UCSD-AML1 (cell line): ENCODE measurements around the gene CLEC14A.

Experiments used
- DNase-seq: peaks from one replicate; lab custom pipeline; 2025; ENCODE audit not compliant: unreplicated experiment; lab: John Stamatoyannopoulos, UW

CLEC14A gene

GRCh38 chr14:38255673-38256532 is at the start of gene CLEC14A:
TSS of gene CLEC14A (minus strand) at chr14:38256093. CDS start at chr14:38256022, 71 bp downstream.
- no peak for DNase-seq

DNA sequence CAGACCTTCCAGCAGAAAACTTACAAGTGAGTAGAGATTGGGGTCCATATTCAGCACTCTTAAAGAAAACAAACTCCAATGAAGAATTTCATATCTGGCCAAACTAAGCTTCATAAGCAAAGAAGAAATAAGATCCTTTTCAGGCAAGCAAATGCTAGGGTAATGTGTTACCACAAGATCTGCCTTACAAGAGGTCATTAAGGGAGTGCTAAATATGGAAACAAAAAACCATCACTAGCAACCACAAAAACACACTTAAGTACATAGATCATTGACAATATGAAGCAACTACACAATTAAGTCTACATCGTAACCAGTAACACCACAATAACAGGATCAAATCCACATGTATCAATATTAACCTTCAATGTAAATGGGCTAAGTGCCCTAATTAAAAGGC is 47.1 kb upstream of the CLEC14A start:
- DNase-seq, result no peak

DNA sequence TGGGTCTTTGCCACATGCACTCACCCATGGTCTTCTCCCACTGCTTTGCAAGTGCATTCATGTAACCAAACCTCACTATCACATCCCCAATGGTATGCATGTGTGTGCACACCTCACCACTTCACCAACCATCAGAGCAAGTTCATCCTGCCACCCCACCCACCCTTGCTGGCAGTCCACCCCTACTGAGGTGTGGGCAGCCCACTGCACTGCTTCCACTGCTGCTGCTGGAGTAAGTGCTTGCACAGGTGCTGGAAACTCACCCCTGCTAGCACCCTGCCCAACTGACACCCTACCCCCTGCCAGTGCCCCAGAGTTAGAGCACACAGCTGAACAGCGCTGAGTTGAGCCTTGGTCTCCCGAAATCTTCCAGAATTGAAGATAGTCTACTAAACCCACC is 46.1 kb upstream of the CLEC14A start:
- DNase-seq, result no peak

- DNase-seq, result no peak
These were observed 41.8 kb upstream of the CLEC14A start for GRCh38 chr14:38297681-38298080.

GRCh38 chr14:38291681-38292467 is 36.0 kb upstream of the CLEC14A start:
- DNase-seq, result no peak

DNA sequence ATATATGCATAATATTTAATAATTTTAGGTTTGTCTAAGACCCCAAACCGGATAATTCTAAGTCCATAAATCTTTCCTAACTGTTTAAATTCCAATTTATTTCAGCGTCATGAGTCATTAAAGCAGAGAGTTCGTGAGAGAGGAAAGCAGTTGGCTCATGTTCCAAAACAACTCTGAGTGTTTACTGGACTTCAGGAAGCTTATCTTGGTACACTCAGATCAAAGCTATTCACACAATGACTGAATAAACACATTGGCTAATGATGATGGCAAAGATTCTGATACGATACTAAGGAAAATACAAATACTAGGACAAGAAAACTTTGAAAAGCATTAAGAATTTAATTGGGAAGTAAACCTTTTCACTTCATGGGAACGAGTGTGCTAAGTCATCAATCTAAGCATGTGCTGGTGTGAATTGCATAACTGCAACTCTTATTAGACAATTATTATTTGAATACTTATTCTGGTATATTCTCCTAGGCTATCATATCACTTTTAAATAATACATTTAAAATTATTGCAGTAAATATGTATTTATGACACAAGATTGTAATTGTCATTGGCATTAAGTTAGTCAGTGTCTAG is 34.8 kb upstream of the CLEC14A start:
- no peak for DNase-seq

- no peak for DNase-seq
These were observed 30.6 kb upstream of the CLEC14A start for GRCh38 chr14:38286452-38286851.

- no peak for DNase-seq
These were observed 30.1 kb upstream of the CLEC14A start for GRCh38 chr14:38285962-38286361.

DNA sequence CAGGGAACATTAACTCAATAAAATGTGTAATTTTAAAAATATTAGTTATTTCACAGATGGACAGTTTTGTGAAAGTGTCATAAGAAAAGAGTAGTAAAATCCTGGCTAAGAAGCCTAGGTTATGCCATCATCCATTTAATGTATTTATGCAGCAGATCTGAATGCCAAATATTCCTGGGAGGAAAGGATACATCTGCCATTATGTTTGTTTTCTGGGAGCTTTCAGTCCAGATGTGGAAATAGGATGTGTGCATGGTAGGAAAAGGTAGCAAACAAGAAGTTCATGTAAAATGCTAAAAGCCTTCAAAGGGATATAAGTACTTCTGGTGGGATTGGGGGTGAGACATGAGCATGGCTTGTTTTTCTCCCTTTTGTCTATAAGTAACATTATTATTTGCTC is 27.0 kb upstream of the CLEC14A start:
- no peak for DNase-seq

DNA sequence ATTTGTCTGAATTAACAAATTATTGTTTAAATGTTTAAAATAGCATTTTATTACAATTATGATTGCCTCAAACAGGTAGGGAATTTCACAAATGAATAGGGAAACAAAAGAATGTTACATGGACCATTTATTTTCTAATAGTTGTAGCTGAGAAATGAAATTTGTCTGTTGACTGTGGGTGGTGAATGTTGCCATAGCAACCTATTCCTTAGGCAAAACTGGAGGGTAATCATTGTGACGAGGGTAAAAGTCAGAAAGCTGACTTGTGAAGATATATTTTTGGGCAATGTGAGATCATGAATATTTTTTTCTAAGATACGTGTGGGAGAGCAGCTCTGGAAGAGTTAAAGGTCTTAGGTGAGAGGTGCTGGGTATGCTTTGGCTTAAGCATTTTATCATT is 24.2 kb upstream of the CLEC14A start:
- no peak for DNase-seq

- DNase-seq, result no peak
These were observed 23.7 kb upstream of the CLEC14A start for GRCh38 chr14:38279572-38279971.

DNA sequence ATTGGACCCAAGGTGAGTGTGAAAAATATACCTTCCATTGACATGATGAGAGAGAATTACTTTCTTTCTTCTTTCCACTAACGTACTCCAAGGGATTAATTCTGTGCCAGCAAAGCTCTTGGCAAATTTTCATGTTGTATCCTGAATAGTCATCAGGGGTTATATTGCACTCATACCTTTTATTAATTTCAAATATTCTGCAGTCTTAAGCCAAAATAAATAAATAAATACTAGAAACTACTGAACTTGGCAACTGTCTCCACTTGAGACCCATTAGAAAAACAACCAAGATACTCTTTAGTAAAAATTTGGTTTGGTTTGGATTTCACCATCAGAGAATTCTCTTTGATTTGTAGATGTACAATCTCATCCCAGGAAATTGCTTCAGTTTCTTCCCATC is 22.1 kb upstream of the CLEC14A start:
- no peak for DNase-seq

GRCh38 chr14:38262844-38263243 is 7.0 kb upstream of the CLEC14A start:
- DNase-seq, result no peak

DNA sequence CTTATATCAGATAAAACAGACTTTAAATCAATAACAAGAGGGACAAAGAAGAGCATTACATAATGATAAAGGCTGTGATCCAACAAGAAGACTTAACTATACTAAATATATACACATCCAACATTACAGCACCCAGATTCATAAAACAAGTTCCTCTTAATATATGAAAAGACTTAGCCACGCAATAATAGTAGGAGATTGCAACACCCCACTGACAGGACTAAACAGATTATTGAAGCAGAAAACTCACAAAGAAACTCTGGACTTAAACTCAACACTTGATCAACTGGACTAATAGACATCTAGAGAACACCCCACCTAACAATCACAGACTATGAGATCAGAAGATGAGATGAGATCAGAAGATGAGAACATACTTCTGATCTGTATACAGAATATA is 5.7 kb upstream of the CLEC14A start:
- no peak for DNase-seq

DNA sequence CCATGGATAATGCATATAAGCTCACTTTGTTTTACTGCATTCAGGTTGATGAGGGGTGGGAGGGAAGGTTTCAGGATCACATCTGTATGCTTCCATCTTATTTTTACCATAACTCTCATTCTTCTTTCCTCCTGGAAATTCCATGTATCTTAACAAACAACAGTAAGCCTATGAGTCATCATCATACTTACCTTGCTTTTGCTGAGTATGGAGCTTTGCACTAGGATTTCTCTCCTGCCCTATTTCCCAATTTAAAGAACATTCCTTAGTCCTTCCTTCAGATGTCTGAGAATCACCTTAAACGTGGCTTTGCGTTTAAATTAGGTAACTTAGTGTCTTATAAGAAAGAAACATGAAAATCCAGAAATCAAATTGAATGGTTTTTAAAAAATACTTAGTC is 1.6 kb upstream of the CLEC14A start:
- no peak for DNase-seq

DNA sequence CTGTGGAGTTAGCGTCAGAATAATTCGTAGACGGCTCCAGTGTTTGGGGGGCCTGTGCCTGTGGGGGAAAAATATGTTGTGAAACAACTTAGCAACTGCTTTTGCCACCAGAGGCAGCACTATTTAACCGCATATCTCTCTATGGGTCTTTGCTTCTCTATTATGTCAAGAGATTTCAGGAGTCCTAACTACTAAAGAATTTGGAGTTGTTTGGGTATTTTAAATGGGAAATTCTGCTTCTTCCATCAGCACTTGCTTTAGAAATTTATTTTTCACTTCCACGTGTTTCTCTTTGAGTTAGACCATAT is 594 bp upstream of the CLEC14A start:
- no peak for DNase-seq

DNA sequence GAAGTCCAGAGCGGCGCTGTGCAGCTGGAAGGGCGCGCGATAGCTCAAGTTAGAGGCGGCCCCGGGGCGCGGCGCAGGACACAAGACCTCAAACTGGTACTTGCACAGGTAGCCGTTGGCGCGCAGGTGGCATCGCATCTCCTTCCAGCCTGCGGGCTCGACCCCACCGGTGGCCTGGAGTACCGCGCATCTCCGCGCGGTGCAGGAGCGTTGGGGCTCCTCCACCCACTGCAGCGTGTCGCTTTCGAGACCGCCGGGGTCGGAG is 553 bp downstream of the CLEC14A start:
- DNase-seq, result no peak

DNA sequence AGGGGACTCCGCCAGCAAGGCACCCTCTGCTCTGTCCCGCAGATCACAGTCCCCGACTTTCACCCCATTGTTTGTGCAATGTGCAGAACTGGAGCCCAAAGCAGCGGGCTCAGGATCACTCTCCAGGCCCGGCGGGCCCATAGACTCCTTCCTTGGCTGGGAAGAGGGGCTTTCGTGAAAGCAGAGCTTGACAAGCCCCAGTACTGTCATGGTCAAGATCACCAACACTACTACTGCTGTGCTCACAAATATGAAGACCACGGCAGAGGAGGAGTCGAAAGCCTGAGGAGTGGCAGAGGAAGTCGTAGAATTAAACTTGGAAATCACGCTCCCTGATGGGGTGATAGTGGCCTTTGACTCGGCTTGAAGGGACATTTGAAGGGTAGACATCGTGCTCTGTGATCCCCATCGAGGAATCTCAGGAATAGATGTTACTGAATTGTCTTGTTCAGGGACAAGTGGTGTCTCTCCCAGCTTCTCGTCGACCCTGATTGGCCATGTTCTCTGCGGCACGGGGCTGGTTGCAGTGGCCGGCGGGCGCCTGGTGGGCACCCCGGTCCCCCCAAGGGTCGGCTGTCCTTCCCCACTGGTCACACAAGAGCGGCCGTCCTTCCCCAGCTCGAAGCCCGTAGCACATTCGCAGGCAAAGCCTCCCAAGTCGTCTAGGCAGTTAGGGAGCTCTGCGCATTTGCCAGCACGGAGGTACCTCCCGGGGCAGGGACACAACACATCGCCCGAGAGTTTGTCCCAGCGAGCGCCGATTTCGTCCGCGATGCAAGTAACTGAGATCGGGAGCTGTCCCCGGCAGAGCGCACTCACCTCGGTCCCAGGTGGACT is 1.1 kb downstream of the CLEC14A start:
- DNase-seq, result no peak

GRCh38 chr14:38253676-38254075 is 2.2 kb downstream of the CLEC14A start:
- DNase-seq, result no peak

- no peak for DNase-seq
These were observed 3.7 kb downstream of the CLEC14A start for GRCh38 chr14:38252066-38252710.

DNA sequence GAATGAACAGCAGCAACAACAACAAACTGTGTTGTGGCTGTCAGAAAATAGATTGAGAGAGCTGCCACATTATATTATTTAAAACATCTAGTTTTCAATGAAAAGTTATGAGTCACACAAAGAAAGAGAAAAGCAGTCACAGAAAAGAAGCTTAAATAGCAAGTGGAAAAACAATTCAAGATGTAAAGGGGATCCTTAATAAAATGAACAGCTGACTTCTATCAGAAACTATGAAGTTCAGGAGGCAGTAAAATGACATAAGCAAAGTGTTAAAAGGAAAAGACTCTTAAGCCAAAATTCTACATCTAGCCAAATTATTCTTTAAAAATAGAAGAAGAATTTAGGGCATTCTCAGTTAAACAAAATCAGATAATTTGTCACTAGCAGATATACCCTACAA is 5.6 kb downstream of the CLEC14A start:
- no peak for DNase-seq
